GM12878 (cell line): ENCODE results near the gene TIPIN. TPM values are rescaled to one million over a fixed set of nuclear protein-coding genes. Genes with fewer than 3 reads are reported as not detected.
A peak's percentile ranks its signal among the peaks of the same experiment; 100 is the strongest.

Experiments
- ASH2L ChIP-seq: fragments of 300-600, 200-600 bp; sonication (generic); IDR thresholded peaks from 2 replicates; pipeline ENCODE4 v1.6.1; 2017; ENCODE audit warnings: low read depth, mild to moderate bottlenecking, borderline replicate concordance
- ATF7 ChIP-seq: fragments of 450-650 bp; IDR thresholded peaks from 2 replicates; pipeline ENCODE4 v1.6.1; 2016; ENCODE audit warnings: low read depth, mild to moderate bottlenecking
- CEBPZ ChIP-seq: fragments of 150-350 bp; IDR thresholded peaks from 2 replicates; pipeline ENCODE4 v1.6.1; 2016; ENCODE audit warnings: low read depth, low read length
- CTCF ChIP-seq, 3 experiments: IDR thresholded peaks in 2 of 3; conservative IDR thresholded peaks in 1 of 3; 2 replicates each; pipeline ENCODE4 v1.5.1; 2011; ENCODE audit warnings: low read depth in 3 of 3, low read length in 3 of 3, mild to moderate bottlenecking in 3 of 3, control low read depth in 2 of 3, moderate library complexity in 2 of 3, inconsistent platforms in 1 of 3, mixed read lengths in 1 of 3; ENCODE audit not compliant: control insufficient read depth in 2 of 3, insufficient read depth in 1 of 3; ENCODE audit errors: extremely low read depth in 1 of 3
- E2F4 ChIP-seq: IDR thresholded peaks from 2 replicates; pipeline ENCODE4 v1.6.1; 2012; ENCODE audit warnings: low read depth, low read length, improper control_type of control experiment
- GATAD2B ChIP-seq: fragments of 450-650 bp; conservative IDR thresholded peaks from 2 replicates; pipeline ENCODE4 v1.6.1; 2017; ENCODE audit warnings: low read depth, mild to moderate bottlenecking, moderate library complexity
- HDAC6 ChIP-seq: fragments of 200-600 bp; sonication (generic); IDR thresholded peaks from one replicate; pipeline ENCODE4 v1.8.0; 2017; ENCODE audit warnings: antibody characterized with exemption; ENCODE audit not compliant: unreplicated experiment
- MAX ChIP-seq: IDR thresholded peaks from 2 replicates; pipeline ENCODE4 v1.6.1; 2012; ENCODE audit warnings: low read depth, low read length, improper control_type of control experiment
- MEF2B ChIP-seq: fragments of 450-650 bp; IDR thresholded peaks from 2 replicates; pipeline ENCODE4 v1.6.1; 2018; ENCODE audit warnings: mild to moderate bottlenecking, moderate library complexity; ENCODE audit not compliant: partially characterized antibody, poor library complexity, severe bottlenecking
- NKRF ChIP-seq: fragments of 450-650 bp; conservative IDR thresholded peaks from 2 replicates; pipeline ENCODE4 v1.6.1; 2017; ENCODE audit warnings: mild to moderate bottlenecking, moderate library complexity
- PAX8 ChIP-seq: fragments of 450-650 bp; IDR thresholded peaks from 2 replicates; pipeline ENCODE4 v1.6.1; 2017; ENCODE audit warnings: mild to moderate bottlenecking, moderate library complexity
- RAD21 ChIP-seq: IDR thresholded peaks from 2 replicates; pipeline ENCODE4 v1.6.1; 2011; ENCODE audit warnings: mild to moderate bottlenecking, low read depth, low read length, moderate library complexity; ENCODE audit not compliant: insufficient read depth
- YY1 ChIP-seq: IDR thresholded peaks from 2 replicates; pipeline ENCODE4 v1.6.1; 2011; ENCODE audit warnings: low read depth, mild to moderate bottlenecking, low read length
- ZBTB4 ChIP-seq: fragments of 450-650 bp; formaldehyde crosslinking; IDR thresholded peaks from 2 replicates; pipeline ENCODE4 v1.4.0; 2022; ENCODE audit warnings: mild to moderate bottlenecking, moderate library complexity
- ZNF274 ChIP-seq: IDR thresholded peaks from one replicate; pipeline ENCODE4 v1.8.0; 2011; ENCODE audit not compliant: insufficient read length, insufficient read depth
- ZSCAN29 ChIP-seq: fragments of 450-650 bp; IDR thresholded peaks from 2 replicates; pipeline ENCODE4 v1.6.1; 2017; ENCODE audit warnings: mild to moderate bottlenecking, moderate library complexity
- polyA plus RNA-seq, 11 experiments: library from polyadenylated mRNA; depleted of rRNA in 4 of 11; unstranded in 6 of 11; stranded (reverse) in 5 of 11; fragments of >200 nt; fragmentation: Nextera tagmentation in 4 of 11; fragmentation: Illumina TruSeq in 1 of 11; extraction: Ambion mirVana in 4 of 11; extraction: Trizol in 1 of 11; gene quantifications; 1 replicate in 1 of 11; 2 replicates in 10 of 11; pipeline versions ENCODE4 v1.2.1 to v1.2.3, GENCODE V29; 2011 to 2016; ENCODE audit warnings: inconsistent platforms in 2 of 11, missing spikeins in 2 of 11, low read depth in 1 of 11
- total RNA-seq, 4 experiments: library from RNA; depleted of rRNA in 3 of 4; stranded (reverse); fragments of >200 nt in 3 of 4; fragmentation: Illumina TruSeq in 1 of 4; extraction: Trizol in 1 of 4; gene quantifications; 2 replicates each; pipeline versions ENCODE4 v1.2.1 to v1.2.3, GENCODE V29; 2013 to 2021

TIPIN gene
- total and polyA plus RNA-seq, 10 of the 15 experiments (the other 5 are each of a cell fraction or from before 2014, with no cell fraction given) = 21.1 to 69.2 (median 47.0) TPM

- TF ChIP-seq NKRF (peak; percentile 75), GATAD2B (no peak), MAX (no peak), E2F4 (no peak), ZNF274 (no peak), CEBPZ (no peak), ATF7 (no peak), PAX8 (no peak), CTCF (IDR thresholded peaks at IDR 0.05 in 2 of 3, conservative IDR thresholded peaks at IDR 0.05 in 1 of 3; ENCODE audit: control insufficient read depth in 2 of 3, extremely low read depth in 1 of 3, insufficient read depth in 1 of 3, low read depth in 3 of 3, low read length in 3 of 3) (peak; percentile 40 to 54 (median 50)), YY1 (0 out of 2 replicates have a peak, but pooled peaks have one; percentile 27), ZSCAN29 (no peak), ASH2L (no peak), ZBTB4 (no peak), MEF2B (no peak), RAD21 (0 out of 2 replicates have a peak, but pooled peaks have one; percentile 8), HDAC6 (no peak)
These were observed 30.9 kb upstream of the TIPIN start (continued) for GRCh38 chr15:66387163-66388042.
